HG03432 (cell line): ENCODE measurements around the gene OR2J2.
"Not testable (repeated sequence)": the region's sequence is repeated elsewhere in the genome, so short reads cannot be mapped to it uniquely, and the experiment has no call there.

Experiments used
- ATAC-seq: cut with Tn5 transposase; IDR thresholded peaks from one replicate; pipeline ENCODE4 v1.9.1; 2021; ENCODE audit warnings: mild to moderate bottlenecking, moderate library complexity; ENCODE audit not compliant: unreplicated experiment

OR2J2 gene

DNA sequence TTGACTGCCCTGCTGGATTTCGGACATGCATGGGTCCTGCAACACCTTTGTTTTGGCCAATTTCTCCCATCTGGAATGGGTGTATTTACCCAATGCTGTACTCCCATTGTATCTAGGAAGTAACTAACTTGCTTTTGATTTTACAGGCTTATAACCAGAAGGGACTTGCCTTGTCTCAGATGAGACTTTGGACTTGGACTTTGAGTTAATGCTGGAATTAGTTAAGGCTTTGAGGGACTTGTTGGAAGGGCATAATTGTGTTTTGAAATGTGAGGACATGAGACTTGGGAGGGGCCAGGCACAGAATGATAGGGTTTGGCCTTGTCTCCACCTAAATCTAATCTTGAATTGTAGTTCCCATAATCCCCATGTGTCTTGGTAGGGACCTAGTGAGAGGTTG lies 47.3 kb downstream of the OR2J2 start:
- ATAC-seq = not testable (repeated sequence)
